ENCODE results near the gene MAP6D1.

MAP6D1 gene

GRCh38 chr3:183774631-183775030, 50.7 kb downstream of the MAP6D1 start:
- H3K36me3 ChIP-seq (ENCODE audit: control insufficient read depth in 2 of 2, insufficient read depth in 1 of 2, low read length in 2 of 2): peaks cover 23 to 85% of the 10 kb centered on the region in 2 experiments
- H3K9me3 ChIP-seq (ENCODE audit: control insufficient read depth, insufficient read depth, low read depth, low read length): no peaks in the 10 kb centered on the region
- TF ChIP-seq ZNF157 (tag by site-specific recombination; IDR thresholded peaks at IDR 0.05): no peak
- TF ChIP-seq ZNF623 (tag by site-specific recombination; IDR thresholded peaks at IDR 0.05): no peak
- no peak for TF ChIP-seq ZBTB10 (tag by site-specific recombination; IDR thresholded peaks at IDR 0.05)
- TF ChIP-seq MEIS1 (CRISPR knock-in tag; IDR thresholded peaks at IDR 0.05; ENCODE audit: borderline replicate concordance): no peak
- TF ChIP-seq MZF1 (tag by site-specific recombination; IDR thresholded peaks at IDR 0.05; ENCODE audit: borderline replicate concordance): no peak
- no peak for TF ChIP-seq ZFHX2 (tag by site-specific recombination; conservative IDR thresholded peaks at IDR 0.05)
- TF ChIP-seq ZNF426 (tag by site-specific recombination; IDR thresholded peaks at IDR 0.05): no peak
- H3K27ac ChIP-seq (ENCODE audit: extremely low read depth, low read depth, low read length): no peak overlapping the region
- ChIA-PET POLR2A (no interaction called here), CTCF (interaction anchor here (0.6 kb wide), 1 partner anchor 377 kb away, joined by 3 read pairs; no protein-coding TSS in a partner anchor)
- no peak overlapping the region for H3K4me3 ChIP-seq (ENCODE audit: low read depth, low read length)
- no peaks in the 10 kb centered on the region for H3K4me1 ChIP-seq (ENCODE audit: control insufficient read depth, insufficient read depth, low read length)

GRCh38 chr3:183769453-183769852, 55.9 kb downstream of the MAP6D1 start:
- CTCF ChIA-PET: no interaction called here
- H3K4me3 ChIP-seq (ENCODE audit: low read depth, low read length): no peak overlapping the region
- POLR2A ChIA-PET: no interaction called here
- H3K4me1 ChIP-seq (ENCODE audit: control insufficient read depth, insufficient read depth, low read length): no peaks in the 10 kb centered on the region
- peaks cover 3 to 58% of the 10 kb centered on the region in 2 experiments for H3K36me3 ChIP-seq (ENCODE audit: control insufficient read depth in 2 of 2, insufficient read depth in 1 of 2, low read length in 2 of 2)
- no peaks in the 10 kb centered on the region for H3K9me3 ChIP-seq (ENCODE audit: control insufficient read depth, insufficient read depth, low read depth, low read length)
- no peak overlapping the region for H3K27ac ChIP-seq (ENCODE audit: extremely low read depth, low read depth, low read length)
- no peak for TF ChIP-seq PRDM10 (tag by site-specific recombination; IDR thresholded peaks at IDR 0.05)
- no peak for TF ChIP-seq ZNF530 (tag by site-specific recombination; IDR thresholded peaks at IDR 0.05; ENCODE audit: low read depth)
- no peak for TF ChIP-seq ZFHX2 (tag by site-specific recombination; conservative IDR thresholded peaks at IDR 0.05)
- no peak for TF ChIP-seq HOXC10 (CRISPR knock-in tag; IDR thresholded peaks at IDR 0.05)
- no peak for TF ChIP-seq ZNF660 (tag by site-specific recombination; IDR thresholded peaks at IDR 0.05)
- no peak for TF ChIP-seq ZNF23 (tag by site-specific recombination; IDR thresholded peaks at IDR 0.05; ENCODE audit: borderline replicate concordance)
- no peak for TF ChIP-seq ZNF549 (tag by site-specific recombination; IDR thresholded peaks at IDR 0.05)
- TF ChIP-seq KLF17 (tag by site-specific recombination; IDR thresholded peaks at IDR 0.05): no peak
- no peak for TF ChIP-seq ZNF571 (tag by site-specific recombination; IDR thresholded peaks at IDR 0.05)
- TF ChIP-seq ZNF843 (tag by site-specific recombination; IDR thresholded peaks at IDR 0.05): no peak
- no peak for TF ChIP-seq YY1 (tag by site-specific recombination; IDR thresholded peaks at IDR 0.05)
- TF ChIP-seq ZSCAN30 (tag by site-specific recombination; IDR thresholded peaks at IDR 0.05): no peak
- no peak for TF ChIP-seq ZNF510 (tag by site-specific recombination; IDR thresholded peaks at IDR 0.05; ENCODE audit: insufficient replicate concordance)
- TF ChIP-seq ZNF513 (tag by site-specific recombination; IDR thresholded peaks at IDR 0.05): no peak
- TF ChIP-seq ZNF16 (tag by site-specific recombination; IDR thresholded peaks at IDR 0.05; ENCODE audit: low read depth): no peak
- TF ChIP-seq ZNF701 (tag by site-specific recombination; IDR thresholded peaks at IDR 0.05): no peak
- no peak for TF ChIP-seq HIC1 (tag by site-specific recombination; IDR thresholded peaks at IDR 0.05)

Measured in HEK293 (cell line).